Caco-2 (cell line): ENCODE results near the gene LYPD4. TPM values are rescaled to one million over a fixed set of nuclear protein-coding genes. Genes with fewer than 3 reads are reported as not detected.

ENCODE experiments used
- BruUV-seq: library from RNA; stranded (reverse); fragments of 400-500 nt; replicated peaks from 2 replicates; lab custom pipeline; 2021; lab: Mats Ljungman, UMichigan
- CTCF ChIA-PET: fragments of 300-600 bp; sonication (Branson Sonifier 250); formaldehyde crosslinking; loops from one replicate; lab custom pipeline; 2022; ENCODE audit warnings: antibody characterized with exemption; lab: Charles Lee
- POLR2A ChIA-PET: fragments of 300-600 bp; sonication (Branson Sonifier 250); formaldehyde crosslinking; loops from one replicate; lab custom pipeline; 2022; ENCODE audit warnings: antibody characterized with exemption; lab: Charles Lee
- DNase-seq, 2 experiments: peaks; one replicate each; pipeline versions ENCODE4 v3.0.0 to v3.0.0-alpha.2; 2020 to 2022
- H3K27me3 ChIP-seq: replicated peaks from 2 replicates; pipeline ENCODE4 v1.6.0; 2011; ENCODE audit warnings: low read length; ENCODE audit not compliant: control insufficient read depth, insufficient read depth
- H3K36me3 ChIP-seq: 2 replicates; pipeline ENCODE4 v1.5.1; 2011; ENCODE audit warnings: low read length; ENCODE audit not compliant: control insufficient read depth, insufficient read depth
- H3K4me1 ChIP-seq: fragments of 250-450 bp; sonication (Bioruptor Pico); 2 replicates; pipeline ENCODE4 v1.5.1; 2020; ENCODE audit warnings: mild to moderate bottlenecking
- H3K4me3 ChIP-seq: 2 replicates; pipeline ENCODE4 v1.5.1; 2011; ENCODE audit warnings: low read depth, mild to moderate bottlenecking, control low read depth, low read length
- H3K9me3 ChIP-seq: fragments of 250-450 bp; sonication (Bioruptor Pico); 2 replicates; pipeline ENCODE4 v1.5.1; 2020; ENCODE audit warnings: mild to moderate bottlenecking, moderate library complexity
- H3K27ac Mint-ChIP-seq: one replicate; pipeline ENCODE4 v1.8.0; 2022; ENCODE audit warnings: mixed read lengths; ENCODE audit not compliant: unreplicated experiment
- H3K27me3 Mint-ChIP-seq: one replicate; pipeline ENCODE4 v1.8.0; 2022; ENCODE audit warnings: mixed read lengths; ENCODE audit not compliant: insufficient read depth, unreplicated experiment
- H3K36me3 Mint-ChIP-seq: one replicate; pipeline ENCODE4 v1.8.0; 2022; ENCODE audit warnings: mild to moderate bottlenecking, mixed read lengths; ENCODE audit not compliant: insufficient read depth, unreplicated experiment
- H3K4me1 Mint-ChIP-seq: one replicate; pipeline ENCODE4 v1.8.0; 2022; ENCODE audit warnings: low read depth, mixed read lengths; ENCODE audit not compliant: unreplicated experiment
- H3K4me3 Mint-ChIP-seq: one replicate; pipeline ENCODE4 v1.8.0; 2022; ENCODE audit warnings: mild to moderate bottlenecking, moderate library complexity, mixed read lengths; ENCODE audit not compliant: unreplicated experiment
- H3K9me3 Mint-ChIP-seq: one replicate; pipeline ENCODE4 v1.8.0; 2022; ENCODE audit warnings: mixed read lengths; ENCODE audit not compliant: unreplicated experiment
- CTCF ChIP-seq, 2 experiments: fragments of 200-600 bp in 1 of 2; IDR thresholded peaks; 1 replicate in 1 of 2; 2 replicates in 1 of 2; pipeline versions ENCODE4 v1.5.1 to v1.8.0; 2011 to 2022; ENCODE audit warnings: antibody characterized with exemption in 1 of 2, control low read depth in 1 of 2, inconsistent platforms in 1 of 2, low read depth in 1 of 2, low read length in 1 of 2, mild to moderate bottlenecking in 1 of 2, moderate library complexity in 1 of 2; ENCODE audit not compliant: insufficient read depth in 1 of 2, severe bottlenecking in 1 of 2, unreplicated experiment in 1 of 2
- intact Hi-C: fragments of 100-400 bp; cut with micrococcal nuclease; formaldehyde crosslinking; loops from one replicate; pipeline ENCODE4 v1.10.0; 2022; ENCODE audit not compliant: unreplicated experiment
- total RNA-seq: library from RNA; stranded (reverse); gene quantifications from 2 replicates; pipeline ENCODE4 v1.2.3, GENCODE V29; 2022

The LYPD4 gene
- total RNA-seq, 1 experiment from 2014 or later, result not detected

GRCh38 chr19:41849067-41849466, 4.6 kb upstream of the LYPD4 start:
- H3K4me3 Mint-ChIP-seq, result no peak overlapping the region
- CTCF ChIA-PET, result no interaction called here
- H3K27ac Mint-ChIP-seq, result no peak overlapping the region
- Histone ChIP-seq H3K9me3 (no peaks in the 10 kb centered on the region), H3K4me3 (no peak overlapping the region), H3K4me1 (no peaks in the 10 kb centered on the region), H3K27me3 (no peaks in the 10 kb centered on the region), H3K36me3 (no peaks in the 10 kb centered on the region)
- no peaks in the 10 kb centered on the region for H3K4me1 Mint-ChIP-seq
- intact Hi-C loops, result no loop called here
- POLR2A ChIA-PET, result no interaction called here
- DNase-seq, result no peak
- H3K9me3 Mint-ChIP-seq, result peaks cover 6% of the 10 kb centered on the region
- H3K27me3 Mint-ChIP-seq, result peaks cover 24% of the 10 kb centered on the region
- no peak for TF ChIP-seq CTCF (IDR thresholded peaks at IDR 0.05; ENCODE audit: insufficient read depth in 1 of 2, low read depth in 1 of 2, low read length in 1 of 2, severe bottlenecking in 1 of 2, unreplicated experiment in 1 of 2)
- no peaks in the 10 kb centered on the region for H3K36me3 Mint-ChIP-seq
- no TSS peak for BruUV-seq

GRCh38 chr19:41848666-41849065, 4.2 kb upstream of the LYPD4 start:
- H3K9me3 Mint-ChIP-seq, result peaks cover 10% of the 10 kb centered on the region
- H3K27me3 Mint-ChIP-seq, result peaks cover 27% of the 10 kb centered on the region
- H3K4me1 Mint-ChIP-seq, result no peaks in the 10 kb centered on the region
- no peak for DNase-seq
- H3K9me3 ChIP-seq, result no peaks in the 10 kb centered on the region
- no peaks in the 10 kb centered on the region for H3K36me3 ChIP-seq
- TF ChIP-seq CTCF (IDR thresholded peaks at IDR 0.05; ENCODE audit: insufficient read depth in 1 of 2, low read depth in 1 of 2, low read length in 1 of 2, severe bottlenecking in 1 of 2, unreplicated experiment in 1 of 2), result no peak
- no peaks in the 10 kb centered on the region for H3K27me3 ChIP-seq
- CTCF ChIA-PET, result no interaction called here
- POLR2A ChIA-PET, result no interaction called here
- H3K27ac Mint-ChIP-seq, result no peak overlapping the region
- H3K36me3 Mint-ChIP-seq, result no peaks in the 10 kb centered on the region
- BruUV-seq, result no TSS peak
- H3K4me3 ChIP-seq, result no peak overlapping the region
- H3K4me1 ChIP-seq, result no peaks in the 10 kb centered on the region
- H3K4me3 Mint-ChIP-seq, result no peak overlapping the region
- intact Hi-C loops, result no loop called here

GRCh38 chr19:41847351-41848105, 3.0 kb upstream of the LYPD4 start:
- no peak overlapping the region for H3K4me3 Mint-ChIP-seq
- no peaks in the 10 kb centered on the region for H3K27me3 ChIP-seq
- TF ChIP-seq CTCF (IDR thresholded peaks at IDR 0.05; ENCODE audit: insufficient read depth in 1 of 2, low read depth in 1 of 2, low read length in 1 of 2, severe bottlenecking in 1 of 2, unreplicated experiment in 1 of 2), result no peak
- peaks cover 13% of the 10 kb centered on the region for H3K9me3 Mint-ChIP-seq
- H3K36me3 ChIP-seq, result no peaks in the 10 kb centered on the region
- peaks cover 26% of the 10 kb centered on the region for H3K27me3 Mint-ChIP-seq
- H3K9me3 ChIP-seq, result no peaks in the 10 kb centered on the region
- no peak overlapping the region for H3K27ac Mint-ChIP-seq
- no peak for DNase-seq
- ChIA-PET POLR2A (no interaction called here), CTCF (no interaction called here)
- H3K4me3 ChIP-seq, result no peak overlapping the region
- H3K36me3 Mint-ChIP-seq, result no peaks in the 10 kb centered on the region
- no TSS peak for BruUV-seq
- no peaks in the 10 kb centered on the region for H3K4me1 ChIP-seq
- H3K4me1 Mint-ChIP-seq, result no peaks in the 10 kb centered on the region
- intact Hi-C loops, result no loop called here
